Motor neuron (in vitro differentiated cells): ENCODE results near the gene GMPPA. TPM values are rescaled to one million over a fixed set of nuclear protein-coding genes. Genes with fewer than 3 reads are reported as not detected.
A peak's percentile ranks its signal among the peaks of the same experiment; 100 is the strongest.

ENCODE experiments used
- ATAC-seq, 8 experiments: fragments of 200-7000 bp; cut with Tn5 transposase; replicated peaks in 6 of 8; 2 replicates each; pipeline ENCODE4 v1.8.0; 2021; ENCODE audit warnings: mild to moderate bottlenecking in 8 of 8, moderate library complexity in 8 of 8
- H3K27ac ChIP-seq, 2 donors: fragments of 250-450 bp; sonication (Bioruptor Pico); 2 replicates each; pipeline ENCODE4 v1.9.0; 2021; ENCODE audit warnings: antibody characterized with exemption in 2 of 2, mild to moderate bottlenecking in 2 of 2, moderate library complexity in 1 of 2
- H3K4me1 ChIP-seq, 2 donors: fragments of 250-450 bp; sonication (Bioruptor Pico); replicated peaks in 1 of 2; 2 replicates each; pipeline ENCODE4 v1.6.1; 2021; ENCODE audit warnings: antibody characterized with exemption in 2 of 2, mild to moderate bottlenecking in 2 of 2, moderate library complexity in 1 of 2
- H3K4me3 ChIP-seq, 5 donors: fragments of 250-450 bp; sonication (Bioruptor Pico); 2 replicates each; pipeline ENCODE4 v1.9.0; 2021; ENCODE audit warnings: antibody characterized with exemption in 5 of 5, mild to moderate bottlenecking in 5 of 5, moderate library complexity in 4 of 5
- WGBS, 10 experiments: fragments of 450-650 bp; shearing (Covaris generic); methylation state at CpG; one replicate each; pipeline ENCODE4 v1.0.0; 2022; 5-methylcytosine and 5-hydroxymethylcytosine counted together
- in situ Hi-C, 9 experiments: fragments of 400-800 bp; cut with MboI; loops; one replicate each; pipeline ENCODE4 v1.15.0; 2021; ENCODE audit warnings: low sequenced_read_pairs in 9 of 9, low pct_unique_long_range_greater_than_20kb in 2 of 9; ENCODE audit not compliant: unreplicated experiment in 9 of 9
- total RNA-seq, 8 experiments: library from RNA; unstranded; fragments of 300-600 nt; gene quantifications; 2 replicates each; pipeline versions ENCODE4 v1.2.3 to v1.2.4, GENCODE V29; 2022

Gene GMPPA
- total RNA-seq, 8 experiments from 2014 or later = 11.9 to 59.7 (median 27.0) TPM

GRCh38 chr2:219483451-219484342 is 15.0 kb upstream of the GMPPA start:
- ATAC-seq = peak; percentile 27 to 59 (median 54)
- Histone ChIP-seq H3K4me3 (peak overlapping the region in 3 of 5 donors; percentile 15 to 19 (median 16)), H3K4me1 (peaks cover 45 to 47% of the 10 kb centered on the region in 2 donors), H3K27ac (no peak overlapping the region)
- in situ Hi-C loops = no loop called here
- 0 to 40% (median 10%) methylated on average over 1 to 2 of the region's 58 CpGs; no CpG with 5 or more reads in 7 of the 10 experiments for WGBS, 10 experiments

- 0 to 20% (median 4%) methylated on average over 3 to 13 of the region's 89 CpGs; no CpG with 5 or more reads in 6 of the 10 experiments for WGBS, 10 experiments
- peak overlapping the region in 3 of 5 donors; percentile 15 to 19 (median 16) for H3K4me3 ChIP-seq
- peaks cover 45 to 47% of the 10 kb centered on the region in 2 donors for H3K4me1 ChIP-seq
- in situ Hi-C loops = no loop called here
- peak in 7 of 8 experiments; percentile 32 to 75 (median 74) for ATAC-seq
- H3K27ac ChIP-seq = peak overlapping the region in 1 of 2 donors; percentile 22
Measured at GRCh38 chr2:219484343-219485200, 14.1 kb upstream of the GMPPA start.

- peak in 1 of 8 experiments; percentile 3 for ATAC-seq
- Histone ChIP-seq H3K4me3 (peak overlapping the region in 1 of 5 donors; percentile 15), H3K27ac (no peak overlapping the region), H3K4me1 (peaks cover 45 to 47% of the 10 kb centered on the region in 2 donors)
- 83% methylated on average over 4 of the region's 12 CpGs; no CpG with 5 or more reads in 9 of the 10 experiments for WGBS, 10 experiments
- in situ Hi-C loops = no loop called here
Measured at GRCh38 chr2:219485201-219485580, 13.5 kb upstream of the GMPPA start.

GRCh38 chr2:219486380-219486959 is 12.2 kb upstream of the GMPPA start:
- in situ Hi-C loops = no loop called here
- 13 to 100% (median 40%) methylated on average over 1 to 3 of the region's 8 CpGs; no CpG with 5 or more reads in 7 of the 10 experiments for WGBS, 10 experiments
- Histone ChIP-seq H3K4me1 (peaks cover 45 to 47% of the 10 kb centered on the region in 2 donors), H3K4me3 (no peak overlapping the region), H3K27ac (peak overlapping the region in 1 of 2 donors; percentile 58)
- peak in 5 of 8 experiments; percentile 50 to 59 (median 53) for ATAC-seq

- Histone ChIP-seq H3K4me3 (no peak overlapping the region), H3K27ac (no peak overlapping the region), H3K4me1 (peaks cover 39 to 40% of the 10 kb centered on the region in 2 donors)
- in situ Hi-C loops = no loop called here
- no CpG with 5 or more reads among the region's 17 CpGs for WGBS, 10 experiments
- no peak for ATAC-seq
Measured at GRCh38 chr2:219488149-219488843, 10.4 kb upstream of the GMPPA start.

DNA sequence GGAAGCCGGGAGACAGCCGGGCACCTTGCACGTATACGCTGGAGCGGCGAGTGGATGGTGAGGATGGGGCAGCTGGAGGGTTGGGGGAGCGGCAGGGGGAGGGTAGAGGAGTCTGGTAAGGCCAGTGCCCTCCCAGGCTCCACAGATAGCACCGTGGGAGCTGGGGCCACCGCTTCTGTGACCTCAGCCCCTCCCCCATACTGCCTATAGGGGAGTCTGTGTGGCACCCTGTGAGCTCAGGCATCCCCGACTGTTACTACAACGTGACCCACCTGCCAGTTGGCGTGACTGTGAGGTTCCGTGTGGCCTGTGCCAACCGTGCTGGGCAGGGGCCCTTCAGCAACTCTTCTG is 9.9 kb upstream of the GMPPA start:
- 87% methylated on average over 3 of the region's 14 CpGs; no CpG with 5 or more reads in 9 of the 10 experiments for WGBS, 10 experiments
- Histone ChIP-seq H3K4me3 (no peak overlapping the region), H3K27ac (no peak overlapping the region), H3K4me1 (peaks cover 34 to 35% of the 10 kb centered on the region in 2 donors)
- in situ Hi-C loops = no loop called here
- no peak for ATAC-seq

DNA sequence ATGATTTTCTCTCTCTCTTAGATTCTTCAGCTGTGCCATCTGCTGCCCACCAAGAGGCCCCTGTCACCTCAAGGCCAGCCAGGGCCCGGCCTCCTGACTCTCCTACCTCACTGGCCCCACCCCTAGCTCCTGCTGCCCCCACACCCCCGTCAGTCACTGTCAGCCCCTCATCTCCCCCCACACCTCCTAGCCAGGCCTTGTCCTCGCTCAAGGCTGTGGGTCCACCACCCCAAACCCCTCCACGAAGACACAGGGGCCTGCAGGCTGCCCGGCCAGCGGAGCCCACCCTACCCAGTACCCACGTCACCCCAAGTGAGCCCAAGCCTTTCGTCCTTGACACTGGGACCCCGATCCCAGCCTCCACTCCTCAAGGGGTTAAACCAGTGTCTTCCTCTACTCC is 9.4 kb upstream of the GMPPA start:
- in situ Hi-C loops = no loop called here
- ATAC-seq = no peak
- H3K4me1 ChIP-seq = peaks cover 29 to 30% of the 10 kb centered on the region in 2 donors
- WGBS, 10 experiments = no CpG with 5 or more reads among the region's 9 CpGs
- H3K4me3 ChIP-seq = no peak overlapping the region
- no peak overlapping the region for H3K27ac ChIP-seq

DNA sequence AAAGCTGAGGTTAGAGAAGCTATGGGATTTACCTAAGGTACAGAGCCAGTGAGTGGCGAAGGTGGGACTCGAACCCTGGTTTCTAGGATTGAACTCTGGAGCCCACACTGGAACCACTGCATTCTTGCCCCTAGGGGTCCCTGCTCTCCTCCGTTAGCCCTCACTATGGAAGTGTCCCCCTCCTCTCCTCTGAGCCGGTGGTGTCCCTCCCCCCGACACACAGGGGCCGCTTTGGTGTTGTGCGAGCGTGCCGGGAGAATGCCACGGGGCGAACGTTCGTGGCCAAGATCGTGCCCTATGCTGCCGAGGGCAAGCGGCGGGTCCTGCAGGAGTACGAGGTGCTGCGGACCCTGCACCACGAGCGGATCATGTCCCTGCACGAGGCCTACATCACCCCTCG is 8.5 kb upstream of the GMPPA start:
- H3K4me3 ChIP-seq = no peak overlapping the region
- in situ Hi-C loops = no loop called here
- whole genome bisulfite sequencing, 10 experiments = 90 to 100% (median 97%) methylated on average over 2 to 7 of the region's 23 CpGs; no CpG with 5 or more reads in 7 of the 10 experiments
- no peak overlapping the region for H3K27ac ChIP-seq
- H3K4me1 ChIP-seq = peaks cover 26 to 30% of the 10 kb centered on the region in 2 donors
- no peak for ATAC-seq

- in situ Hi-C loops = no loop called here
- no peak overlapping the region for H3K27ac ChIP-seq
Measured at GRCh38 chr2:219490600-219491130, 8.0 kb upstream of the GMPPA start.

DNA sequence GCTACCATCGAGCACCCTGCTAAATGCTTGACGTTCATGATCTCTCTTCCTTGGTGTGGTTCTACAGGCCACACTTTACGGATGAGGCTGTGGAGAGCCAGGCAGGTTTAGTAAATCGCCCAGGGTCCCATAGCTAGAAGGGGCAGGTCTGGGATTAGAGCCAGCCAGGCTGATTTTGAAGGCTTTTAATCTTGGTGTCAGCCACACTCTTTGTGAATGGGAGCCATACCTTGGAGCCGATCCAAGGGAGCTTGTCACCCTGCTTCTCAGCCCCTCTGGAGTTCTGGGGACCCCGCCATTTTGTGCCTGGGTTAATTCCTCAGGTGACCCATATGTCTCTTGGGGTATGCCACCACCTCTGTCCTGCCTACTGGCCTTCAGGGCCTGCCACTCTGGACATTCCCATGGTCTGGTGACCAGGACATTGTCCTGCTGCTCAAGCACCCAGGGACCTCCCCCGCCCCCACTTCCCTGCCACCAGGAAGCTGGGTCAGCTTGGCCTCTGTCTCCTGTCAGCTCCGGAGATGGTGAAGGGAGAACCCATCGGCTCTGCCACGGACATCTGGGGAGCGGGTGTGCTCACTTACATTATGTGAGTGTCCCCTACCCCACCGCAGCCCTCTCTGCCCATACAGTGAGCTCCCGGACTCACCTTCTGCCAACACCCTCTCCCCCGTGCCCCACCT is 7.3 kb upstream of the GMPPA start:
- no peak for ATAC-seq
- no peak overlapping the region for H3K27ac ChIP-seq
- H3K4me1 ChIP-seq = peaks cover 26 to 29% of the 10 kb centered on the region in 2 donors
- in situ Hi-C loops = no loop called here
- no peak overlapping the region for H3K4me3 ChIP-seq
- 30 to 100% (median 74%) methylated on average over 1 to 6 of the region's 14 CpGs; no CpG with 5 or more reads in 4 of the 10 experiments for WGBS, 10 experiments

More at GRCh38 chr2:219490600-219491130, 8.0 kb upstream of the GMPPA start:
- 29 to 100% (median 74%) methylated on average over 1 to 6 of the region's 10 CpGs; no CpG with 5 or more reads in 4 of the 10 experiments for WGBS, 10 experiments
- Histone ChIP-seq H3K4me1 (peaks cover 26 to 30% of the 10 kb centered on the region in 2 donors), H3K4me3 (no peak overlapping the region)
- ATAC-seq = no peak

GRCh38 chr2:219492575-219492974 is 6.1 kb upstream of the GMPPA start:
- Histone ChIP-seq H3K4me3 (no peak overlapping the region), H3K4me1 (peaks cover 28 to 30% of the 10 kb centered on the region in 2 donors), H3K27ac (no peak overlapping the region)
- no peak for ATAC-seq
- in situ Hi-C loops = no loop called here
- 50 to 80% (median 80%) methylated on average over 1 to 4 of the region's 20 CpGs; no CpG with 5 or more reads in 7 of the 10 experiments for WGBS, 10 experiments
